Liver (tissue), 3 donors: ENCODE data around the gene CHRNA4.

ENCODE experiments used
- CTCF ChIP-seq: fragments of 150-350 bp; IDR thresholded peaks from 2 replicates; pipeline ENCODE4 v1.5.1; 2017; ENCODE audit warnings: improper control_type of control experiment, low read depth, low read length; ENCODE audit not compliant: missing input control
- EGR1 ChIP-seq, 2 donors: IDR thresholded peaks; 2 replicates each; pipeline ENCODE4 v1.6.1; 2016 to 2018; ENCODE audit warnings: antibody characterized with exemption in 2 of 2, low read depth in 2 of 2
- GABPA ChIP-seq, 2 donors: IDR thresholded peaks in 1 of 2; conservative IDR thresholded peaks in 1 of 2; 2 replicates each; pipeline ENCODE4 v1.6.1; 2016; ENCODE audit warnings: antibody characterized with exemption in 2 of 2, mild to moderate bottlenecking in 1 of 2, moderate library complexity in 1 of 2
- JUND ChIP-seq, 2 donors: IDR thresholded peaks; 2 replicates each; pipeline ENCODE4 v1.6.1; 2016; ENCODE audit warnings: antibody characterized with exemption in 2 of 2
- MAX ChIP-seq: IDR thresholded peaks from 2 replicates; pipeline ENCODE4 v1.6.1; 2016; ENCODE audit warnings: antibody characterized with exemption
- SP1 ChIP-seq: IDR thresholded peaks from 2 replicates; pipeline ENCODE4 v1.6.1; 2018; ENCODE audit warnings: antibody characterized with exemption, mild to moderate bottlenecking
- YY1 ChIP-seq: IDR thresholded peaks from 2 replicates; pipeline ENCODE4 v1.6.1; 2016; ENCODE audit warnings: antibody characterized with exemption, mild to moderate bottlenecking
- TF ChIP-seq, protein P1 (sequence below): IDR thresholded peaks from 2 replicates; pipeline ENCODE4 v1.6.1; 2016; ENCODE audit warnings: antibody characterized with exemption, mild to moderate bottlenecking
- TF ChIP-seq, protein P2 (sequence below): IDR thresholded peaks from 2 replicates; pipeline ENCODE4 v1.6.1; 2016; ENCODE audit warnings: antibody characterized with exemption
- donor health status: healthy.
- donor health status: healthy.

DNA sequence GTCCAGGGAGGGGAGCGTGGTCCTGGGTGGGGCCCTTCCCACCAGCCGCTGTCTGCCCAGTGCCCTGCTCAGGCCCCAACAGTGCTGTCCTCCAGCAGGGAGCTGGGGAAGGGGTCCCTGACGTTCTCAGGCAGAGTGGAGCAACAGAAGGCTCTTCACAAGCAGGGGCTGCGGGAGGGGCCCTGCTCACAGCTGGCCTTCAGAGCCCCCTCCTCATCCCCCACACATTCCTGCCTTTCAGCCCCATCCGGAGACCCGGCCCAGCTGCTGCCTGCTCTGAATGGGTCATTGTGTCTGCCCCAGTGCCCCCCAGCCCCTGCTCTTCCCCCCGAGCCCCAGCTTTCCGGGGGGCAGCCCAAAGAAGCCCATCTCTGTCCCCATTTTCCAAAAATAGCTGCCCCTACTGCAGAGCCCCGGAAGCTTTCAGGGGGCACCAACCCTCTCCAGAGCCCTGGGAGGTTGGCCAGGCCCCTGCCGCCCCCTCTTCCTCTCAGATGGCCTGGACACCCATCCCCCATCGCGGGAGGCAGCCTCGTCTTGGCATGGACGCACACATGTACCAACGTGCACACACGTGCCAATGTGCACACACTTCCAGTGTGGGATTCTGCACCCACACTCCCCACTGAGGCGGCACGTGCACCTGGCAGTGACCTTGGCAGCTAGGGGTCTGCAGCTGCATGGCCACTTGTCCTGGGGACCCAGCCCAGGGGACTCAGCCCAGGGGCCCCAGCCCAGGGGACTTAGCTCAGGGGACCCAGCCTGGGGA lies 64.4 kb downstream of the CHRNA4 start:
- TF ChIP-seq SP1 (no peak), CTCF (no peak), YY1 (no peak), GABPA (IDR thresholded peaks at IDR 0.05 in 1 of 2, conservative IDR thresholded peaks at IDR 0.05 in 1 of 2) (no peak), MAX (no peak), JUND (IDR thresholded peaks at IDR 0.05) (no peak), EGR1 (IDR thresholded peaks at IDR 0.05; ENCODE audit: low read depth in 2 of 2) (no peak)
- TF ChIP-seq, protein P1, sequence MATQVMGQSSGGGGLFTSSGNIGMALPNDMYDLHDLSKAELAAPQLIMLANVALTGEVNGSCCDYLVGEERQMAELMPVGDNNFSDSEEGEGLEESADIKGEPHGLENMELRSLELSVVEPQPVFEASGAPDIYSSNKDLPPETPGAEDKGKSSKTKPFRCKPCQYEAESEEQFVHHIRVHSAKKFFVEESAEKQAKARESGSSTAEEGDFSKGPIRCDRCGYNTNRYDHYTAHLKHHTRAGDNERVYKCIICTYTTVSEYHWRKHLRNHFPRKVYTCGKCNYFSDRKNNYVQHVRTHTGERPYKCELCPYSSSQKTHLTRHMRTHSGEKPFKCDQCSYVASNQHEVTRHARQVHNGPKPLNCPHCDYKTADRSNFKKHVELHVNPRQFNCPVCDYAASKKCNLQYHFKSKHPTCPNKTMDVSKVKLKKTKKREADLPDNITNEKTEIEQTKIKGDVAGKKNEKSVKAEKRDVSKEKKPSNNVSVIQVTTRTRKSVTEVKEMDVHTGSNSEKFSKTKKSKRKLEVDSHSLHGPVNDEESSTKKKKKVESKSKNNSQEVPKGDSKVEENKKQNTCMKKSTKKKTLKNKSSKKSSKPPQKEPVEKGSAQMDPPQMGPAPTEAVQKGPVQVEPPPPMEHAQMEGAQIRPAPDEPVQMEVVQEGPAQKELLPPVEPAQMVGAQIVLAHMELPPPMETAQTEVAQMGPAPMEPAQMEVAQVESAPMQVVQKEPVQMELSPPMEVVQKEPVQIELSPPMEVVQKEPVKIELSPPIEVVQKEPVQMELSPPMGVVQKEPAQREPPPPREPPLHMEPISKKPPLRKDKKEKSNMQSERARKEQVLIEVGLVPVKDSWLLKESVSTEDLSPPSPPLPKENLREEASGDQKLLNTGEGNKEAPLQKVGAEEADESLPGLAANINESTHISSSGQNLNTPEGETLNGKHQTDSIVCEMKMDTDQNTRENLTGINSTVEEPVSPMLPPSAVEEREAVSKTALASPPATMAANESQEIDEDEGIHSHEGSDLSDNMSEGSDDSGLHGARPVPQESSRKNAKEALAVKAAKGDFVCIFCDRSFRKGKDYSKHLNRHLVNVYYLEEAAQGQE: no peak
- TF ChIP-seq, protein P2, sequence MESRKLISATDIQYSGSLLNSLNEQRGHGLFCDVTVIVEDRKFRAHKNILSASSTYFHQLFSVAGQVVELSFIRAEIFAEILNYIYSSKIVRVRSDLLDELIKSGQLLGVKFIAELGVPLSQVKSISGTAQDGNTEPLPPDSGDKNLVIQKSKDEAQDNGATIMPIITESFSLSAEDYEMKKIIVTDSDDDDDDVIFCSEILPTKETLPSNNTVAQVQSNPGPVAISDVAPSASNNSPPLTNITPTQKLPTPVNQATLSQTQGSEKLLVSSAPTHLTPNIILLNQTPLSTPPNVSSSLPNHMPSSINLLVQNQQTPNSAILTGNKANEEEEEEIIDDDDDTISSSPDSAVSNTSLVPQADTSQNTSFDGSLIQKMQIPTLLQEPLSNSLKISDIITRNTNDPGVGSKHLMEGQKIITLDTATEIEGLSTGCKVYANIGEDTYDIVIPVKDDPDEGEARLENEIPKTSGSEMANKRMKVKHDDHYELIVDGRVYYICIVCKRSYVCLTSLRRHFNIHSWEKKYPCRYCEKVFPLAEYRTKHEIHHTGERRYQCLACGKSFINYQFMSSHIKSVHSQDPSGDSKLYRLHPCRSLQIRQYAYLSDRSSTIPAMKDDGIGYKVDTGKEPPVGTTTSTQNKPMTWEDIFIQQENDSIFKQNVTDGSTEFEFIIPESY: no peak
